Stomach (tissue), 9 donors: Measurements from ENCODE around the gene NEIL1. TPM values are rescaled to one million over a fixed set of nuclear protein-coding genes. Genes with fewer than 3 reads are reported as not detected.

ENCODE experiments used
- DNase-seq, 2 donors: peaks; one replicate each; pipeline versions ENCODE4 v3.0.0 to v3.0.0-alpha.2; 2013 to 2019
- H3K27ac ChIP-seq, 5 donors: fragments of 200-600 bp in 4 of 5; sonication (generic) in 4 of 5; one replicate each; pipeline ENCODE4 v1.5.1; 2013 to 2019; ENCODE audit warnings: mild to moderate bottlenecking in 1 of 5, moderate library complexity in 1 of 5
- H3K27me3 ChIP-seq, 3 donors: fragments of 200-600 bp; sonication (generic); one replicate each; pipeline ENCODE4 v1.5.1; 2017 to 2019; ENCODE audit warnings: mixed run types in 1 of 3
- H3K36me3 ChIP-seq, 4 donors: fragments of 200-600 bp; sonication (generic); 1 replicate in 3 of 4; 2 replicates in 1 of 4; pipeline ENCODE4 v1.5.1; 2016 to 2019
- H3K4me1 ChIP-seq, 4 donors: fragments of 200-600 bp; sonication (generic); one replicate each; pipeline ENCODE4 v1.5.1; 2016 to 2019
- H3K4me3 ChIP-seq, 4 donors: fragments of 200-600 bp; sonication (generic) in 3 of 4; one replicate each; pipeline ENCODE4 v1.5.1; 2016 to 2019; ENCODE audit warnings: mild to moderate bottlenecking in 1 of 4
- H3K9me3 ChIP-seq, 4 donors: fragments of 200-600 bp; sonication (generic); one replicate each; pipeline ENCODE4 v1.5.1; 2016 to 2019
- EP300 ChIP-seq: sonication (generic); formaldehyde crosslinking; IDR thresholded peaks from one replicate; pipeline ENCODE4 v1.6.1; 2017; ENCODE audit warnings: antibody characterized with exemption
- POLR2A ChIP-seq, 4 donors: fragments of 450-650 bp; IDR thresholded peaks; one replicate each; pipeline ENCODE4 v1.6.1; 2016; ENCODE audit warnings: antibody characterized with exemption in 4 of 4, control low read depth in 2 of 4, mild to moderate bottlenecking in 1 of 4, moderate library complexity in 1 of 4
- POLR2AphosphoS5 ChIP-seq, 3 donors: sonication (generic); formaldehyde crosslinking; IDR thresholded peaks; one replicate each; pipeline ENCODE4 v1.6.1; 2016; ENCODE audit warnings: antibody characterized with exemption in 3 of 3
- WGBS, 5 donors: extraction: QIAGEN DNeasy Blood & Tissue Kit in 3 of 5; methylation state at CpG; one replicate each; pipeline versions ENCODE4 v1.1.5 to v1.1.7; 2013 to 2018; 5-methylcytosine and 5-hydroxymethylcytosine counted together
- intact Hi-C: fragments of 100-400 bp; cut with DNase I; formaldehyde crosslinking; loops from one replicate; pipeline ENCODE4 v1.15.1; 2023; ENCODE audit warnings: low total_unique reads
- polyA plus RNA-seq, 3 donors: library from polyadenylated mRNA; stranded (reverse); fragments of 200-250 nt; gene quantifications; one replicate each; pipeline ENCODE4 v1.2.3, GENCODE V29; 2013
- total RNA-seq, 5 donors: library from RNA; depleted of rRNA; stranded (reverse); fragments of >200 nt; gene quantifications; one replicate each; pipeline versions ENCODE4 v1.1.0 to v1.2.3, GENCODE V29; 2014 to 2016
- TF ChIP-seq, protein P1 (sequence below), 7 experiments: fragments of 450-650 bp in 4 of 7; fragments of 200-600 bp in 3 of 7; sonication (generic) in 3 of 7; IDR thresholded peaks; one replicate each; pipeline ENCODE4 v1.5.1; 2016 to 2019; ENCODE audit warnings: antibody characterized with exemption in 7 of 7, control low read depth in 2 of 7, mild to moderate bottlenecking in 1 of 7
- donor health status: healthy with polysubstance abuse.
- donor health status: Bipolar disorder and iron deficiency.
- donor health status: healthy.

Gene NEIL1
- total and polyA plus RNA-seq, 8 donors, result 18.2 to 793 (median 35.1) TPM

DNA sequence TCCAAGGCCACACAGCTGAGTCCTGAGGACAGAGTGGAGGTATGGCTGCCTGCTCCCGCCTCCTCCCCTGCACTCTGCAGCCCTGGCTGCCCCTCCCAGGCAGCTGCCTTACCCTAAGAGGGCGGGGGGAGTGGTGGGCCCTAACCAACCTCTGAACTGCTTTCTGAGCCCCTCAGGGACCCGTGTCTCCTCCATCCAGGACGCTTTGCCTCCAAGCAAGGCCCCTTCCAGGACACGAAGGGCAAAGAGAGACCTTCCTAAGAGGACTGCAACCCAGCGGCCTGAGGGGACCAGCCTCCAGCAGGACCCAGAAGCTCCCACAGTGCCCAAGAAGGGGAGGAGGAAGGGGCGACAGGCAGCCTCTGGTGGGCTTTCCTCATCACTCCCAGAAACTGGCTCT is 7.6 kb downstream of the NEIL1 start:
- peak in 1 of 2 donors; percentile 3 for DNase-seq

DNA sequence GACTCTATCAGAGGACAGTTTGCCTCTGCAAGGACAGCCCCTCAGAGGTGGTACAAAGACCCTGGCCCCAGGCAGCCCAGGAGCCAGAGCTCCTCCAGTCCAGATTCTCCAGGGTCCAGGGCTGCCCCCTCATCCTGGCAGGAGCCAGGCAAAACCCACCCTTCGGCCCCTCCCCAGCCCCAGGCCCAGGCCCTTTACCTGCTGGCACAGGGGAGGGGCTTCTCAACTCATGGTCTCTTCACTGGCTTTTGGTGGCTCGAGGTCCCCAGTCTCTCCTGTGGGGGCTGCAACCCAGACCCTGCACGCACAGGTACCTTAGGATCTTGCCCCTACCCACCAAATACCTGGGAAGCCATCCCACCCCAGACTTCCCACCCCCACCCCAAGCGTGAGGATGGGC is 8.5 kb downstream of the NEIL1 start:
- DNase-seq, result no peak
- intact Hi-C loops, result no loop called here
- Histone ChIP-seq H3K4me3 (no peak overlapping the region), H3K4me1 (peaks cover 0 to 5% (median 1%) of the 10 kb centered on the region in 4 donors), H3K27ac (no peak overlapping the region), H3K27me3 (no peaks in the 10 kb centered on the region), H3K36me3 (peaks cover 45 to 69% (median 68%) of the 10 kb centered on the region in 4 donors), H3K9me3 (no peaks in the 10 kb centered on the region)
- no peak for TF ChIP-seq POLR2A (IDR thresholded peaks at IDR 0.05)
- no peak for TF ChIP-seq POLR2AphosphoS5 (IDR thresholded peaks at IDR 0.05)
- TF ChIP-seq, protein P1, sequence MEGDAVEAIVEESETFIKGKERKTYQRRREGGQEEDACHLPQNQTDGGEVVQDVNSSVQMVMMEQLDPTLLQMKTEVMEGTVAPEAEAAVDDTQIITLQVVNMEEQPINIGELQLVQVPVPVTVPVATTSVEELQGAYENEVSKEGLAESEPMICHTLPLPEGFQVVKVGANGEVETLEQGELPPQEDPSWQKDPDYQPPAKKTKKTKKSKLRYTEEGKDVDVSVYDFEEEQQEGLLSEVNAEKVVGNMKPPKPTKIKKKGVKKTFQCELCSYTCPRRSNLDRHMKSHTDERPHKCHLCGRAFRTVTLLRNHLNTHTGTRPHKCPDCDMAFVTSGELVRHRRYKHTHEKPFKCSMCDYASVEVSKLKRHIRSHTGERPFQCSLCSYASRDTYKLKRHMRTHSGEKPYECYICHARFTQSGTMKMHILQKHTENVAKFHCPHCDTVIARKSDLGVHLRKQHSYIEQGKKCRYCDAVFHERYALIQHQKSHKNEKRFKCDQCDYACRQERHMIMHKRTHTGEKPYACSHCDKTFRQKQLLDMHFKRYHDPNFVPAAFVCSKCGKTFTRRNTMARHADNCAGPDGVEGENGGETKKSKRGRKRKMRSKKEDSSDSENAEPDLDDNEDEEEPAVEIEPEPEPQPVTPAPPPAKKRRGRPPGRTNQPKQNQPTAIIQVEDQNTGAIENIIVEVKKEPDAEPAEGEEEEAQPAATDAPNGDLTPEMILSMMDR (IDR thresholded peaks at IDR 0.05), result no peak
- TF ChIP-seq EP300, result no peak
- 86 to 92% (median 90%) methylated on average over 3 to 4 of the region's 4 CpGs for WGBS, 5 donors

More for the DNA sequence above, 7.6 kb downstream of the NEIL1 start:
- Histone ChIP-seq H3K36me3 (peaks cover 38 to 60% (median 59%) of the 10 kb centered on the region in 4 donors), H3K27ac (no peak overlapping the region), H3K4me3 (no peak overlapping the region), H3K9me3 (no peaks in the 10 kb centered on the region), H3K4me1 (peaks cover under 1 to 14% (median 10%) of the 10 kb centered on the region in 4 donors), H3K27me3 (no peaks in the 10 kb centered on the region)
- intact Hi-C loops, result no loop called here
- 77 to 88% (median 86%) methylated on average over 6 to 7 of the region's 7 CpGs for WGBS, 5 donors
- no peak for TF ChIP-seq EP300
- TF ChIP-seq POLR2AphosphoS5 (IDR thresholded peaks at IDR 0.05), result no peak
- TF ChIP-seq, protein P1 (IDR thresholded peaks at IDR 0.05), result no peak
- no peak for TF ChIP-seq POLR2A (IDR thresholded peaks at IDR 0.05)

DNA sequence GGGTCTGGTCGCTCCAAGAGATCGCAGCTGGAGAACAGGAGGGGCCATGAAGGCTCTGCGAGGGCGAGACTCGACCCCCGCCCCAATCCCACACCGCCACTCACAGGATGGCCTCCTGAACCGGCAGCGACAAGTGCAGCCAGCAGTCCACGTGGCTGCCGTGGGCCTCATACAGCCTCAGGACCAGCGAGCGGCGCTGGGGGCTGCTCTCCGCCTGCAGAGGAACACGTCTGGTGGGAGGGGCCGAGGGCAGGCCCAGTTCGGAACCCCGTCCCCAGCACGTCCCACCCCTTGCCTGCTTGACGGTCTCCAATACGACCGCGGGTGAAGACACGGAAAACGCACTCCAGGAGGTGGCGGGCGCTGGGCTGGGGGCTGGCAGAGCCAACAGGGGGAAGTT is 9.2 kb downstream of the NEIL1 start:
- no peak for DNase-seq
- Histone ChIP-seq H3K4me3 (no peak overlapping the region), H3K36me3 (peaks cover 51 to 75% (median 75%) of the 10 kb centered on the region in 4 donors), H3K9me3 (no peaks in the 10 kb centered on the region), H3K27ac (no peak overlapping the region), H3K27me3 (no peaks in the 10 kb centered on the region), H3K4me1 (no peaks in the 10 kb centered on the region)
- WGBS, 5 donors, result 85 to 90% (median 87%) methylated on average over 26 to 28 of the region's 28 CpGs
- intact Hi-C loops, result no loop called here
- TF ChIP-seq POLR2A (IDR thresholded peaks at IDR 0.05) (no peak), EP300 (no peak)

DNA sequence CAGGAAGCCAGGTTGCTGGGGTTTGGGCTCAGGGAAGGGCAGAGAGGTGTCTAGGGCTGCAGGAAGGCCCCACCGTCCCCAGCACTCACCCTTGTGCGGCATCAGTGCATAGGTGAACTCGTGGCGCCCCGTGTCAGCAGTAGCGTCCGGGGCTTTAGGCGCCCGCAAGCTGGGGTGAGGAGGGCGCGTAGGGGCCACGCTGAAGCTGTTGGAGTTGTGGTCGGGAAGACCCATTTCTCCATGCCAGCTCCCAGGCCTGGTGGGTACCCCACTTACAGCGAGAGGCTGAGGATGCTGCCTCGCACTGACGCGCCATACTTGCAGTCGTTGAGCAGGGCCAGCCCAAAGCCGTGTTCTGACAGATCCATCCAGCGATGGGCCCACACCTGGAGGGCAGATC is 9.7 kb downstream of the NEIL1 start:
- H3K36me3 ChIP-seq, result peaks cover 55 to 81% (median 80%) of the 10 kb centered on the region in 4 donors
- TF ChIP-seq POLR2A (IDR thresholded peaks at IDR 0.05) (no peak), POLR2AphosphoS5 (IDR thresholded peaks at IDR 0.05) (no peak), EP300 (no peak)
- TF ChIP-seq, protein P1 (IDR thresholded peaks at IDR 0.05), result no peak
- H3K27me3 ChIP-seq, result no peaks in the 10 kb centered on the region
- WGBS, 5 donors, result 93 to 97% (median 94%) methylated on average over 10 to 20 of the region's 20 CpGs
- DNase-seq, result no peak
- no peaks in the 10 kb centered on the region for H3K4me1 ChIP-seq
- intact Hi-C loops, result no loop called here
- no peak overlapping the region for H3K4me3 ChIP-seq
- no peaks in the 10 kb centered on the region for H3K9me3 ChIP-seq
- no peak overlapping the region for H3K27ac ChIP-seq

DNA sequence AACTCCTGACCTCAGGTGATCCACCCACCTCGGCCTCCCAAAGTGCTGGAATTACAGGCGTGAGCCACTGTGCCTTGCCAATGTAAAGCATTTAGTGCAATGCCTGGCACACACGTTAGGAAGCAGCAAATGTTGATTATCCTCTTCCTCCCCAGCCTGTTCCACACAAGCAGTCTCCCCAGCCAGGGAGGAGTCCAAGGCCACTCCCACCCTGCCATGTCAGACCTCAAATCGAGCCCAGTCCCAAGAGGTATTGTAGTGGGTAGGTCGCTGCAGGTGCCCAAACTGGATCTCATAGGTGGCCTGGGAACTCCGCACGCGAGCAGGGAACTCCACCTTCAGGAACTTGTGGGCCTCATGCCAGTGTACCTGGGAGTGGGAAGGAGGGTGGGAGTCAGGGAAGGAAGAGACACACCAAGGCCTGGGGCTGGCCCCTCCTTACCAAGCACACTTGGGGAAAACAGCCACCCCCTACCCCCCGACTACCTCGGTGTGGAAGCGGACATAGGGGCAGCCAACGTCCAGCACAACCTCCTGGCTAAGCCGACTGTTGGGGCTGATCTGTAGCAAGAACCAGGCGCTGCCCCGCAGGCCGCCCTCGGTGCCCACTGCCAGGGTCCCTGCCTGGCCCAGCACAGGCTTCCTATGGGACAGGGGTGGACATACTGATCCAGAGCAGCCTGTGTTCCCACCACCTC is 11.3 kb downstream of the NEIL1 start:
- Histone ChIP-seq H3K9me3 (no peaks in the 10 kb centered on the region), H3K4me1 (no peaks in the 10 kb centered on the region), H3K27me3 (no peaks in the 10 kb centered on the region), H3K27ac (no peak overlapping the region), H3K4me3 (no peak overlapping the region), H3K36me3 (peaks cover 59 to 97% (median 93%) of the 10 kb centered on the region in 4 donors)
- no peak for DNase-seq
- intact Hi-C loops, result no loop called here
- WGBS, 5 donors, result 85 to 94% (median 91%) methylated on average over 11 to 17 of the region's 17 CpGs
- TF ChIP-seq POLR2A (IDR thresholded peaks at IDR 0.05), result no peak
- TF ChIP-seq POLR2AphosphoS5 (IDR thresholded peaks at IDR 0.05), result no peak
